NCI-H1930 (cell line): ENCODE results near the gene OR2K2.
"Not testable (repeated sequence)": the region's sequence is repeated elsewhere in the genome, so short reads cannot be mapped to it uniquely, and the experiment has no call there.

Experiments
- DNase-seq, 2 experiments: peaks; one replicate each; lab custom pipeline; 2025; lab: John Stamatoyannopoulos, UW

Gene OR2K2

GRCh38 chr9:111298111-111298510 is 31.9 kb downstream of the OR2K2 start:
- DNase-seq, result no peak

GRCh38 chr9:111297066-111297824 is 32.8 kb downstream of the OR2K2 start:
- DNase-seq, result no peak

GRCh38 chr9:111294691-111295451 is 35.2 kb downstream of the OR2K2 start:
- no peak for DNase-seq

- DNase-seq, result no peak
Measured at GRCh38 chr9:111287127-111287526, 42.9 kb downstream of the OR2K2 start.

- DNase-seq, result no peak
Measured at GRCh38 chr9:111284703-111285102, 45.3 kb downstream of the OR2K2 start.

- no peak for DNase-seq
Measured at GRCh38 chr9:111282845-111283244, 47.2 kb downstream of the OR2K2 start.

- not testable (repeated sequence) for DNase-seq
Measured at GRCh38 chr9:111280795-111281194, 49.2 kb downstream of the OR2K2 start.
